NB4 (cell line): ENCODE results near the gene SMYD1.

Source experiments
- CTCF ChIP-seq: IDR thresholded peaks from one replicate; pipeline ENCODE4 v1.5.1; 2012; ENCODE audit warnings: low read depth, low read length
- POLR2A ChIP-seq: IDR thresholded peaks from 2 replicates; pipeline ENCODE4 v1.6.1; 2011; ENCODE audit warnings: mild to moderate bottlenecking; ENCODE audit not compliant: insufficient read length; ENCODE audit errors: extremely low read depth

- TF ChIP-seq CTCF (no peak), POLR2A (no peak)
These were observed 74.3 kb downstream of the SMYD1 start for GRCh38 chr2:88141952-88142351.
